ENCODE data around the gene MBP.

GRCh38 chr18:76979906-76980305, 152.7 kb downstream of the MBP start:
- no peak for TF ChIP-seq CTCF (conservative IDR thresholded peaks at IDR 0.05; ENCODE audit: low read length)
- no peak for TF ChIP-seq EZH2phosphoT487 (IDR thresholded peaks at IDR 0.05; ENCODE audit: borderline replicate concordance, low read depth, low read length)

Measured in OCI-LY7 (cell line).